Inferior parietal cortex (tissue), 1 donor: ENCODE results near the gene OSBPL5.
"Not testable (repeated sequence)": the region's sequence is repeated elsewhere in the genome, so short reads cannot be mapped to it uniquely, and the experiment has no call there.

ENCODE experiments used
- DNase-seq: peaks from one replicate; pipeline ENCODE4 v3.0.0-alpha.2; 2016; ENCODE audit errors: extremely low spot score

The OSBPL5 gene

DNA sequence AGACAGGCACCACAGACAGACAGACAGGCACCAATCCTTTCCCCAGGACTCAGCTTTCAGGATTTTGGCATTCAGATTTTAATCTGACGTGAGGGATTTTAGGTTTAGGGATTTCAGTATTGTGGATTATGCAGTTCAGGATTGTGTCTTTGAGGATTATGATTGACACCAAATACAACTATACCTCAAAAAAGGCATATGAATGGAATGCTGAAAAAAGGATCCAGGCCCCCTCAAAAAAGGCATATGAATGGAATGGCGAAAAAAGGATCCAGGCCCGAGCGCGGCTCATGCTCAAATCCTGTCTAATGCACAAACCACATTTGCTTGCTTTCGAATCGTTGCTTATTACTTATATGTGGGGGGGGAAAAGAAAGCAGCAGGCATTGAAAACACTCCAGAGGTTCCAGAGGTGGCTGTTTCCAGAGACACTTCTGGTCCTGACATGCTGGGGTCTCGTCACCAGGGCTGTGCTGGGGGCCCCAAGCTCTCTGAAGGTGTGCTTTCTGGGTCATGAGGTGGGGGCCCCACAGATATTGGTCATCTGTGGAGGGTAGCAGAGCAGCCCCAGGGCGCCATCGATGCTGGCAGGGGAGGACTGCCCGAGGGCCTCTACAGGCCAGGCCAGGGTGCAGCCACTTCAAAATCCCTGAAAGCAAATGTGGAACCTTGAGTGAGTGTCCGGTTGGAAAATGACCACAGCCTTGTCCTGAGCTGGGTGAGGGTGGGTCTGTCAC lies 16.8 kb upstream of the OSBPL5 start:
- no peak for DNase-seq

DNA sequence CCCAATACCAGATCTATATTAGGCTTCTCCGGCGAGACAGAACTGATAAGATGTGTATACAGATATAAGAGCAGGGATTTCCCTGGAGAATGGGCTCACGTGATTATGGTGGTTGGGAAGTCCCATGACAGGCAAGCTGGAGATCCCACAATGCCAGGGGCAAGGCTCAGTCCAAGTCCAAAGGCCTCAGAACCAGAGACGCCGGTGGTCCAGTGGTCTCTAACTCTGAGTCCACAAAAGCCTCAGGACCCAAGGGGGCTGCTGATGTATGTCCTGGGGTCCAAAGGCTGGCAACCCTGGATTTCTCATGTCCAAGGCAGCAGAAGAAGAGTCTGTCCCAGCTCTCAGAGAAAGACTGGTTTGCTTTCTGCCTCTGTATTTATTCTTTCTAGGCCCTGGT lies 15.8 kb upstream of the OSBPL5 start:
- no peak for DNase-seq

DNA sequence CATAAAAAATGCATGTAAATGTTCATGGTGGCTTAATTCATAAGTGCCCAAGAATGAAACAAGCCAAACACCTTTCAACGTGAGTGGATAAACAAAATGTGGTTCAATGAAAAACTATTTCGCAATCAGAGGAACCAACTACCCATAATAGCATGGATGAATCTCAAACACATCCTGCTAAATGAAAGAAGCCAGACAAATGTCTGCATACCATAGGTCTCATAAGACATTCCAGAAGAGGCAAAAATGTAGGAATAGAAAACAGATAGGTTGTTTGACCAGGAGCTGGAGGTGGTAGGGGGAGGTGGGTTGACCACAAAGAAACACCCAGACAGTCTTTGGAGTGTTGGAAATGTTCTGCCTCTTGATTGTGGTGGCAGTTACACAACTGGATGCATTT lies 13.2 kb upstream of the OSBPL5 start:
- no peak for DNase-seq

DNA sequence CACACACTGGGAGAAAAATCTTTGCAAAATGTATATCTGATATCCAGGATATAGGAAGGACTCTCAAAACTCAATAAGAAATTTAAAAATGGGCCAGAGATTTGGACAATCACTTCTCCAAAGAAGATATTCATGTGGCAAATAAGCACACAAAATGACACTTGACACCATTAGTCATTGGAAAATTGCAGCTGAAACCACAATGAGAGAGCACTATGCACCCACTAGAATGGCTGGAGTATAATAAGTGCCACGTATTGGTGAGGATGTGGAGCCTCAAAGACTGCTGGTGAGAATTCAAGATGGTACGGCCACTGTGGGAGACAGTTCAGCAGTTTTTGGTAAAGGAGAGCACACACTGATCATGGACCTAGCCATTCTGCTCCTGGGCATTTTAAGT lies 12.8 kb upstream of the OSBPL5 start:
- DNase-seq, result no peak

DNA sequence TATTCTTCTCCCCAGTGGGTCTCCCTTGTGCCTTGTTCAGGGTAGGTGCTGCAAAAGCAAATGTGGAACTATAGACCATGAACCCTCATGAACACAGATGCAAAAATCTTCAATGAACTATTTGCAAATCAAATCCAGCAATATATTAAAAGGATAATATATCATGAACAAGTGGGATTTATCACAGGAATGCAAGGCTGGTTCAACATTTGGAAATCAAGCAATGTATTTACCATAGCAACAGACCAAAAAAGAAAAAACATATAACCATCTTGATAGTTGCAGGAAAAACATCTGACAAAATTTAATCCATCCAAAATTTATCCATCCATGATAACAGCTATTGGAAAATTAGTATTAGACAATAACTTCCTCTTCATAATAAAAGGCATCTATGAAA lies 11.4 kb upstream of the OSBPL5 start:
- DNase-seq, result no peak

DNA sequence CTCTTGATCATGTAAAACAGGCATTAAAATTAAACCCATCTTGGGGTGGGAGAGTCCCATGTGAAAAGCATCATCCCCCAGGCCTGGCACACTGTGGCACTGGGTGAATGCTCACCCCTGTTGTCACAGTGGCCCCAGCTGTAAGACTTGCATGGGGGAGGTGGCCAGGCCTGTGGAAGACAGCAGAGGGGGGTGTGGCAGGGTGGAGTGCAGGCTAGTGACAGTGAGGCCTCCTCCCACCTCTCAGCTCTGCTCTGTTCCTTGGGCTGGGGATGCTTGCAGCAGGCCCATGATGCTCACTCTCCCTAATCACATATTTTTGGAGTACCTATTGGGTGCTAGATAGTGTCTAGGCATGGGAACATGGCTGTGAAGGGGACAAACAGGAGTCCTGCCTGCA lies 10.1 kb upstream of the OSBPL5 start:
- no peak for DNase-seq

DNA sequence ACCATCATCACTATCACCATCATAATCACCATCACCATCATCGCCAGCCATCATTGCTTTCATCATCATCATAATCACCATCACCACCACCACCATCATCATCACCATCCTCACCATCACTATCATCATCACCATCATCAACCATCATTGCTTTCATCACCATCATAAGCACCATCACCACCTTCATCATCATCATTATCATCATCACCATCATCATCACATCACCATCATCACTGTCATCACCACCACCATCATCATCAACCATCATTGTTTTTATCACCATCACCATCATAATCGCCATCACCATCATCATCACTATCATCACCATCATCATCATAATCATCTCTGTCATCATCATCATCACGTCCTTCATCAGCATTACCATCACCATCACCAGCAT lies 9.3 kb upstream of the OSBPL5 start:
- no peak for DNase-seq

DNA sequence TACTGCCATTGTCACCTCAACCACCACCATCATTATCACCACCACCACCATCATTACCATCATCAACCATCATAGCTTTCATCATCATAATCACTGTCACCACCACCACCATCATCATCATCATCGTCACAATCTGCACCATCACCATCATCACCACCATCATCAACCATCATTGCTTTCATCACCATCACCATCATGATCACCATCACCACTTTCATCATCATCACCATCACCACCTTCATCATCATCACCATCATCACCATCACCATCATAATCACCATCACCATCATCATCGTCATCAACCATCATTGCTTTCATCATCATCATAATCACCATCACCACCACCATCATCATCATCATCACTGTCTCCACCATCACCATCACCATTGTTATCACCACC lies 8.7 kb upstream of the OSBPL5 start:
- DNase-seq, result no peak

DNA sequence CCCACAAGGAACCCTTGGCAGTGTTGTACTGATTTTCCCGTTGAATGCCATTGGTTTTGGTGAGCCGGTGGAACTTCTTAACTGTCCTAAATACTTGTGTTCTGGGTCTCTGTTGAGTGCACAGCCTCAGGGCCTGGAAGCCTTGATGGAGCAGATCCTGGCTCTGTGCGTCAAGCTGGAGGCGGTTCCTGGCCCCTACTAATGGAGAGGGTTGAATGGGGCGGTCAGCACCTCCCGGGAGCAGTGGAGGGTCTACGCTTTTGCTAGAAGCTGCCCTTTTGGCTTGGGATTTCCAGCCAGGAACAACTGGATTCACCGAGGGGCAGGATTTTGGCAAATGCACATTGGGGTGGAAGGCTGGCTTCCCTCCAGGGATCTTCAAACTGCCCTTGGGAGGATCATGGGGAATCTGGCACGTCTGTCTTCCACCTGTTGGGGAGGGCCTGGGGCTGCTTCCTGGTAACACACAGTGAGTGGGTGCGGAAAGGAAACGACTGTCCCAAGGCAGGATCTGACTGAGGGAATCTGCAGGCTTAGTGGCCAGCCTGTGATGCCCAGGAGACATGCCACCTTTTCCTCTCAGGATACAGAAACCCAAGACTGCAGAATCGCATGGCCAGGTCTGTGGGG lies 6.9 kb upstream of the OSBPL5 start:
- DNase-seq, result no peak

DNA sequence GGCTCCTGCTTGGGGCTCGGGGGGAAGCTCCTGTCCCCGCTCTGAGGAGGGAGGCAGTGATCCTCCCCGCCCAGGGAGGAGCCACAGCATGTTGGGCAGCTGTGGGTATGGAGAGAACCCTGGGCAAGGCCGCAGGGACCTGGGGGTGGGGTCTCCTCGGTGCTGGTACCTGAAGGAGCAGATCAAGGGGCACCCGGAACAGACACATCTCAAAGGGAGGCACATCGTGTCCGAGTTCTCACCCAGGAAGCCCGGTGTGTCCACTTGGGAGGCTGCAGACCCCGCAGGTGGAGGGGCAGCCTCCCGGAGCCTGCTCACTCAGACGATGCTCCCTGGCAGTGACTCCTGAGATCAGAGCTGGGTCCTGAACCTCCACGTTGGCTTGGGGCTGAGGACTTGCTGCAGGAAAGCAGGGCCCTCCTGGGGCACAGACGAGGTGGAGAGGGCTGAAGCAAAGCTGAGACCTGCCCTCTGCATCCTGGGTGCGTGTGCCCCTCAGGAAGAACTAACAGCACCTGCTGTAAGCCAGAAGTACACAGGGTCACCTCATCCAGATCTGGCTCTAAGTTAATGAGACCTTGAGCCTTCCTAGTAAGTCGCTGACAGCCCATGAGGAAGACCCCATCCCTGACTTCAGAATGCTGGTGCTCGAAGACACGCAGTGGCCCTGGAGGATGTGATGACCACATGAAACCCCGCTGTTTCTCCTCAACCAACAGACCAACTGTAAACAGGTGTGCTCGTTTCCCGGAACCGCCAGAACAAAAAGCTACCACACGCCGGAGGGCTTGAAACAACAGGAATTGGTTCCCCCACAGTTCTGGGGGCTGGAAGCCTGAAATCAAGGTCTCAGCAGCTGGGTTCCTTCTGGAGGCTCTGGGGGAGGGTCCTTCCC lies 5.9 kb upstream of the OSBPL5 start:
- DNase-seq, result no peak

DNA sequence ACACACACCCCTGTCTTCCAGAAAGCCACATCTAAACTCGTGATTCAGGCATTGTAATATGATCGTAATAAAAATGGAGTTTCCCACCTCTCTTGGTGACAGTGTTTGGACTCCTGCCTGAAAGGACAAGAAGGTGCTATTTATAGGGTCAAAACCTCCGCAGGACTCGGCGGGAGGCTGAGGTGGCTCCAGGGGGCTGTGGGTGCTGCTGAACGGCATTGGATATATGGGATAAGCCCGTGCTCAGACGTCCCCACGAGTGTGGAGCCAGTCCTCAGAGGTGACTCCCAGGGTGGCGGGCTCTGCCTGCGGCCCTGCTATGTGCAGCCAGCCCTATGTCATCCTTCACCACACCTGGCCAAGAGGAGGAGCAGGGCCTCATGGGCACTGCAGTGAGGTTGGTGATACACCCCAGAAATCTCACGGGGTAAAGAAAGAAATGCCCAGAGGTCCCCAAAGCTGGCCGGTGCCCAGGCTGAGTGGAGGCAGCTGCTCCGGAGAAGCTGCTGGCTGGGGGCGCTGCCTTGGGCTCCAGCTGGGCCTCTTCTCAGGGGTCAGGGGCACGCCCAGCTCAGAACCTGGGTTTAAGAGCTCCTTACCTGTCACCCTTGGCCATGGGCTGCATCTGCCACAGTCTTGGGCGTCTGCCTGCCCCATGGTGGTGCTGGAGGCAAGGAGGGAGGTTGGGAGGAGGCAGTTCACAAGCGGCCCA lies 5.1 kb upstream of the OSBPL5 start:
- no peak for DNase-seq

DNA sequence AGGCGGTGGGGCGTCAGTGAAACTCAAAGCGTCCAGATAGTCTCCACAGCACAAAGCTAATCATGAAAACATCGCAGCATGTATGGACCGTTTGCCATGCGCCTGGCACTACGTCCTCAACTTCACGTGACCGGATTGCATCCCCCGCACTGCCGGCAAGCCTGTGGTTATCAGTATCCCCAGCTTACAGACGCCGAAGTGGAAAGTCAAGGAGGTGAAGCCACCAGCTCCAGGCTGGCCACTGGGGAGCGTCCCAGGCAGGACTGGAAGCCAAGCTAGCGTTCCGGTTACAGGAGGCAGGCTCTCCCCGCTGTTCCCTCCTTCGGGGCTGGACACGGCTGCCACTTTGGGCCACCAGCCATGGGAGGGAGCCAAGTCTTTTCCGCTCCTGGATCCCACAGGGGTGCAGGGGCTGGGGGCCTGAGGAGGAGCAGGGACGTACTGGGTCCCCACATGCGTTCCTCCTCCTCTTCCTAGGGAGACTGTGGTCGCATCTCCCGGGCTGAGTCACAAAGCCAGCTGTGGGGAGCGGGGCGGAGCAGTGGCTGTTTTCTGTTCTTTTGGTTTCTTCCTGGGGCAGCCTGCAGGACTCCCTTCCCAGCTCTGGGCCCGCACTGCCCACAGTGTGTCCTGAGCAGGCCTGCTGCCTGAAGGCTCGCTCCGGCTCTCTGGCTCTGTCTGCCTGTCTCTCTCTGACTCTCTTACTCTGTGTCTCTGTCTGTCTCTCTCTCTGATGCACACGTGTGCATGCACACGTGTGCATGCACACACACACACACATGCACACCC lies 4.3 kb upstream of the OSBPL5 start:
- peak; percentile 58 for DNase-seq

DNA sequence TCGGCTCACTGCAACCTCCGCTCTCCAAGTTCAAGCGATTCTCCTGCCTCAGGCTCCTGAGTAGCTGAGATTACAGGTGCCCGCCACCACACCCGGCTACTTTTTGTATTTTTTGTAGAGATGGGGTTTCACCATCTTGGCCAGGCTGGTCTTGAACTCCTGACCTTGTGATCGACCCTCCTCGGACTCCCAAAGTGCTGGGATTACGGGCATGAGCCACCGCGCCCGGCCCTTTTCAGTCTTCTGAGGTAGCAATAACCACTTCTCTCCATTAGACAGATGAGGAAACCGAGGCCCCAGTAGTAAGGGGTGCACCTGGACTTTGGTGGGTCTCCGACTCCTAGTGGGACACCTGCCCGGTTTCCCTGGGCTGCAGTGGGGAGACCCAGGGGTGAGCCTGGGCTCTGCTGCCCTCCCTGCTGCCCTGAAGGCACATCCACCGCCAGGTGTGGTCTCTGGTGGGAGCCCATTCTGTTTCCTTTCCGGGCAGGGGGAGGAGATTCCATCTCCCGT lies 3.7 kb upstream of the OSBPL5 start:
- not testable (repeated sequence) for DNase-seq

DNA sequence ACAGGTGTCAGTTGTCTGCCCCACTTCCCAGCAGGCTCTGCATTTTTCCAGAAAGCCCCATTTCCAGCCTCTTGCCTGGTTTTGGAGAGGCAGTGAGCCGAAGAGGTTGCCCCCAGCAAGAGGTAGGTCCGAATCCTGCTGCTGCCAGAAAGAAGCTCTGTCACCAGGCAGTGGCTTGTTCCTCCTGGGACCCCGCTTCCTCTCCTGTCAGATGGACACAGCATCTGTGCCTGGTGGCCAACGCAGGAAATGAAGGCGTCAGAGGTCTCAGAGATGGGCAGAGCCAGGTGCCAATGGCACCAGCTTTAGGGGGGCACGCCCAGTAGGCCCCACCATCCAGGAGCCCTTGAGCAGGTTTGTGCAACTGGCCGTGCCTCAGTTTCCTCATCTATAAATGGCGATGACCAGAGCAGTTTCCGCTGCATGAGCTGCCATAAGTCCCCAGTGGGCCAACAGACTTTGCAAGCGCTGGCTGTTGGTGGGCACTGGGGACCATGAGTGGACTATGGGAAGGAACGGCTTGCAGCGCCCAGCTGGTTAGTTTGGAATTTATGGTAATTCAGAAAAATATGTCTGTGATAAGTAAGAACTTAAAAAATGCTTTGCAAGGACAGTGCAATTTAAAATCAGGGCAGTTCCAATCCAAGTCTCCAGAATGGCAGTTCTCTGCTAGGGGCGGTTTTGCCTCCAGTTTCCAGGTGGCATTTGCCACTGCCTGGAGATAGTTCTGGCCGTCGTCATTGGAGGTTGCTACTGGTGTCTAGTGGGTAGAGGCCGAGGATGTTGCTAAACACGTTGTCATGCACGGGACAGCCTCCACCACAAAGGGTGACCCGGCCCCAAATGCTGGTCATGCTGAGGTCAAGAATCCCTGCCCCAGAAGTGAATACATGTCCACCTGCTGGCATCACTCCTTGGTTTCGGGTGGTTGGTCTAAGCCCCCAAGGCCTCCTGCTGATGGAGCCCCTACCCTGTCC lies 2.3 kb upstream of the OSBPL5 start:
- no peak for DNase-seq

DNA sequence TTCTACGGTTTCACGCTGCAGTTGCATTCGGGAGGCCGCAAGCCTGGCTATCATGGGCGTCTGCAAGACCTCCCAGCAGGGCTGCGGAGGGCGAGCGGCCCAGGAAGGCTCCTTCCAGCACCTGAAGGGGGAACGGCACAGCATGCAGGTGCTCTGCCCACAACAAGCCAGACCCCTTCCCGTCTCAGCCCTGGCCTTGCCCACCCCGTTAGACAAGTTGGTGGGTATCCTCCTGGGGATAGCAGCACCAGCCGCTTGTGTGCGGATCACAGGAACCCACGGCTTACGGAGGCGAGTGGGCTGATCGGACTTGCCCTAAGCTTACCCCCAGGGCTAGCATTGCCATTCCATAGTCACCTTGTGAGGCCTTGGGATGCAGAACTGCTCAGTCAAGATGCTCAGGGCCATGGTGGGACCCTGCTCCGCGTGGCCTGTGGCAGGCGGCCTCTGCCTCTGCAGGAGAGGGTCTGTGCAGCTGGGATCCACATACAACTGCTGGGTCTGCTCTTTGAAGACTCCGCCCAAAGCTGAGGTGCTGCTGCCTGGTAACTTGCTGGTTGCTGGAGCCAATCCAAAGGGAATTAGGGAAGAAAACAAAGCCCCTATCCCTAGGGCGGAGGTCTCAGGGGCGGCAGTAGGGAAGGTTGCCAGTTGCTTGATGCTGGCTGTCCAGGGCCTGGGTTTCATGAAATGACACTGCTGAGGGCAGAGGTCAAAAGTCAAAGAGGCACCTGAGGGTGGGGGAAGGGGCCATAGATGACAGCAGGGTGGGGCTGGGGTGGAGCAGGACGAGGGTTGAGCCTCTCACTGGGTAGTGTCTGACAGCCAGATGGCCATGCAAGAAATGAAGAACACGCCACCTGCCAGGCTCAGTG lies 1.4 kb upstream of the OSBPL5 start:
- no peak for DNase-seq

DNA sequence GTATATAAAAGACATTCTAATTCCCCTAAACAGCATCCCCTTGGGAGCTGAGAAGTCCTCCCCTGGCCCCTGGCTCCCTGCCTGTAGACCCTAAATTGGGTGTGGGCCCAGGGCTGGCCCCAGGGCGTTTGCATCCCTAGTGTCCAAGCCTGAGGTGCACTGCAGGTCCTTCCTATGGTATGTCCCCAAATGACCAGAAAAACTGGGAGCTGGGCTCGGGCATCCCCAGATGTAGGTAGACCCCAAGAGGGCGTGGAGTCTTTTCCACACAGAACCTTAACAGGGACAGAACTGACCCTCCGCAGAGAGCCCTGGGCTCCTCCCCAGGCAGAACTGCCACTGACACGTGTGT lies 782 bp upstream of the OSBPL5 start:
- no peak for DNase-seq

DNA sequence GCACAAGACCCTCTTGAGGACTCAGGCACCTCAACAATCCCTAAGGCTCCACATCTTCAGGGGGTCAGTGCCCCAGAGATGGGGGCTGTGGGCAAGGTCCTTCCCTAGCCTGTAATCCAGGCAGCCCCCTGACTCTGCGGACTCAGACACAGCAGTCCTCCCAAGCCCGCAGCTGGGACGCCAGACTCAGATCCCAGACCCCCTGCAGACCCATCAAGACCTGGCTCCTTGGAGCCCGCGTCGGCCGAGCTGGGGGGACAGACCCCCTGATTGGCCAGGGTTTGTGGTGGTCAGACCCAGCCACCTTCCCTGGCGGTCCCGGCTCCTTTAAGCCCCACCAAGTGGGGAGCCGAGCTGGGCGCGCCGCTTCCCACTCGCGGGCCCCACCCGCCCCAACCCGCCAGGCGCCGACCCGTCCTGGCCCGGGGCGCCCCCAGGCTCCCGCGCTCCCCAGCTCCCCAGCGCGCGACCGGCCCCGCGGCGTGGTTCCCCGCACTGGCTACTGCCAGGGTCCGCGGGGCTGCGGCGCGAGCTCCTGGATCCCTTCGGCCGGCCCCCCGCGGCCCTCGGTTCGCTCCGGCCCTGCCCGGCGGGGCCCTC lies 458 bp downstream of the OSBPL5 start:
- no peak for DNase-seq

DNA sequence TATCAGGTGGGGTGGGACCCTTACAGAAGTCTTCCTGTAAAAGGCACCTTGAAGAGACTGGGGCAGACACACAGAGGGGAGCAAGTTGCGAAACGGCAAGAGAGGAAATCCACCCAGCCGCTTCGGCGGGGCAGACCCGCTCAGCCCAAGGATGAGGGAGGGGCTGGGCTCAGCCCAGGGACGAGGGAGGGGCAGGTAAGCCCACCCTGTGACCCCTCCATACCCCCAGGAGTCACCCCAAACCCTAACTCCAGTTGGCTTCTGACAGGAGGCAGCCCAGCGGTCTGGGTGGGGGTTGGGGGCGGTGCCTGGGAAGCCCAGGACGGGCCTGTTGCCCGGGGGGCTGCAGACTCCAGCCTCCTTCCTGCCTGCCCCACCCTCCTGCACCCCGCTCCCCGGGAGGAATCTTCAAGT lies 965 bp downstream of the OSBPL5 start:
- DNase-seq, result no peak
